NCI-H2227 treated with DMSO at 0.1 percent for 48 hours (cell line): ENCODE measurements around the gene TMEM151B.
A peak's percentile ranks its signal among the peaks of the same experiment; 100 is the strongest.

Experiments
- DNase-seq: peaks from one replicate; lab custom pipeline; 2025; lab: John Stamatoyannopoulos, UW

The TMEM151B gene

GRCh38 chr6:44278774-44279697 lies 8.8 kb downstream of the TMEM151B start:
- DNase-seq = no peak

- no peak for DNase-seq
These were observed 13.9 kb downstream of the TMEM151B start for GRCh38 chr6:44284121-44284520.

GRCh38 chr6:44284867-44285266 lies 14.6 kb downstream of the TMEM151B start:
- no peak for DNase-seq

- DNase-seq = no peak
These were observed 15.5 kb downstream of the TMEM151B start for GRCh38 chr6:44285552-44286284.

- DNase-seq = no peak
These were observed 16.0 kb downstream of the TMEM151B start for GRCh38 chr6:44286285-44286565.

GRCh38 chr6:44286747-44287146 lies 16.5 kb downstream of the TMEM151B start:
- DNase-seq = no peak

- DNase-seq = no peak
These were observed 19.5 kb downstream of the TMEM151B start for GRCh38 chr6:44289726-44290260.

- DNase-seq = no peak
These were observed 21.6 kb downstream of the TMEM151B start for GRCh38 chr6:44291841-44292240.

GRCh38 chr6:44292661-44293365 lies 22.6 kb downstream of the TMEM151B start:
- no peak for DNase-seq

GRCh38 chr6:44294832-44295791 lies 24.9 kb downstream of the TMEM151B start:
- no peak for DNase-seq

GRCh38 chr6:44297063-44298038 lies 27.1 kb downstream of the TMEM151B start:
- DNase-seq = peak; percentile 36

GRCh38 chr6:44298055-44298803 lies 28.0 kb downstream of the TMEM151B start:
- no peak for DNase-seq

- no peak for DNase-seq
These were observed 28.6 kb downstream of the TMEM151B start for GRCh38 chr6:44298864-44299263.

- no peak for DNase-seq
These were observed 30.1 kb downstream of the TMEM151B start for GRCh38 chr6:44300292-44300823.

GRCh38 chr6:44301106-44301505 lies 30.9 kb downstream of the TMEM151B start:
- DNase-seq = no peak

- no peak for DNase-seq
These were observed 31.7 kb downstream of the TMEM151B start for GRCh38 chr6:44301782-44302564.

- no peak for DNase-seq
These were observed 32.6 kb downstream of the TMEM151B start for GRCh38 chr6:44302856-44303255.

GRCh38 chr6:44303842-44304241 lies 33.6 kb downstream of the TMEM151B start:
- no peak for DNase-seq
